GM18870 (cell line): ENCODE results near the gene LRRC1.

Experiments used
- ATAC-seq: cut with Tn5 transposase; IDR thresholded peaks from one replicate; pipeline ENCODE4 v1.9.1; 2021; ENCODE audit warnings: moderate library complexity; ENCODE audit not compliant: unreplicated experiment

Gene LRRC1

DNA sequence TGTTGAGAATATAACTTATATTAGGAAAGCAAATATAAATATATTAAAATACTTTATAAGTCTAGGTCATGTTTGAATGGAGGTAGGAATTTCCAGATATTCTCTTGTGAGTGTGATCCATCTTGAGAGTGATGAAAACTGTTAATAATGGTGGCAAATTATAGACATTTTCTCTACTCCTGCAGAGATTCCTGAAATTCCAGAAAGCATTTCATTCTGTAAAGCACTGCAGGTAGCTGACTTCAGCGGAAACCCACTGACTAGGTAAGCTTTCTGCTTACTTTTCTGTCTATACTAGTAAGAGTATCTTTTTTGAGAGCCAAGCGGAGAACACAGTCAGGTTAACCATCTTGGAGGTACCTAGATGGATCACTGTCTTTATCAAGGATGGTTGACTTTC is 84.0 kb downstream of the LRRC1 start:
- no peak for ATAC-seq

DNA sequence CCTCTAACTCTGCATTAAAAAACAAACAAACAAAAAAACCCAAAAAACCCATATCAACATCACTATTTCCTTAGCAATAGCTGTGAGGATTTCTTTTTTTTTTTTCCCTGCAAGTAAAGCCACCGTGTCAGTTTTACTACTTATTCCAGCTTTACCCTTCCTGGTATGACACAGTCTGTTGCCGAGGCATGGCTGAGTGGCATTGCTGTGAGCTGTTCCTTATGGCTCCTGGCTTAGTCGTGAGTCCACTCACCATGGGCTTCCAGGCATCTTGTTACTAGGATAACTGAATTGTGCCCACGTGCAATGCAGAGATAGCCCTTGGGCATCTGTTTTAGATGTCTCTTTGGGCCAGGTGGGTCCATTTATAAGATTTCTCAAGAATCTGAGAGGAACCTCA is 84.8 kb downstream of the LRRC1 start:
- no peak for ATAC-seq

DNA sequence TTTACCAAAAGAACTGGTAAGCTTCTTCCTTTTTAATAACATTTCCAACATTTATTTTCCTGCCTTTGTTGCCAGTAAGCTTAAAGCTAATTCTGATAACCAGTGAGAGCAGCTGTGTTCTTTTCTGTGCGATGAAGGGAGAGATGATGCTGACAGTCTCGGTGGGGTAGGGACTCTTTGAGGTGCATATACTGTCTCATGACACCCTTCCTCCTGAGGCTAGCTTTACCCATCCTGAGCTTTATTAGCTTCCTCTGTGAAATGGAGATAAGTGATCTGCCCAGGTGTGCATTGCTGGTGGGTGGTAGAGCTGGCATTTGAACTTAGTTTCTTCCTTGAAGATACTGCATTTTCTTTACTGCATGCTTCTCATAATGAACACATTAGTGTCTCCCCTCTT is 92.5 kb downstream of the LRRC1 start:
- ATAC-seq: no peak

DNA sequence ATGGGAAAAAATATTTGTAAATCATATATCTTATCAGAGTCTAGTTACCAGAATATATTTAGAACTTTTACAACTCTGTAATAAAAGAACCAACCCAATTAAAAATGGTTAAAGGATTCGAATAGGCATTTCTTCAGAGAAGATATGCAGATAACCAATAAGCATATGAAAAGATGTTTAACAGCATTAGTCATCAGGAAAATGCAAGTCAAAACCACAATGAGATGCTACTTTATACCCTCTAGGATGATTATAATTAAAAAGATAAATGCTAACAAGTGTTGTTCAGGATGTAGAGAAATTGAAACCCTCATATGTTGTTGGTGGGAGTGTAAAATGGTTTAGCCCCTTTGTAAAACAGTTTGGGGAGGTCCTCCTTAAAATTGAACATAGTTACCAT is 94.1 kb downstream of the LRRC1 start:
- ATAC-seq: no peak

DNA sequence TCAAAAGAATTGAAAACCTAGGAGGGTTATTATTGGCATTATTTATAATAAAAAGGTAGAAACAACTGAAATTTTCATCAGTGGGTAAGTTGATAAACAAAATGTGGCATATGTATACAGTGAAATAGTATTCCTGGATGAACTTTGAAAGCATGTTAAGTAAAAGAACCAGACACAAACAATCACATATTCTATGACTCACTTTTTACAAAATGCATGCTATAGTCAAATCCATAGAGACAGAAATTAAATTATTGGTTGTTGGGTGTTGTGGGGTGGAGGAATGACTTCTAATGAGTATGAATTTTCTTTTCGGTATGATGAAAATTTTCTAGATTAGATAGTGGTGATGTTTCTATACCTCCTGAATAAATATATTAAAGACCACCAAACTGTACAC is 94.6 kb downstream of the LRRC1 start:
- ATAC-seq: no peak

DNA sequence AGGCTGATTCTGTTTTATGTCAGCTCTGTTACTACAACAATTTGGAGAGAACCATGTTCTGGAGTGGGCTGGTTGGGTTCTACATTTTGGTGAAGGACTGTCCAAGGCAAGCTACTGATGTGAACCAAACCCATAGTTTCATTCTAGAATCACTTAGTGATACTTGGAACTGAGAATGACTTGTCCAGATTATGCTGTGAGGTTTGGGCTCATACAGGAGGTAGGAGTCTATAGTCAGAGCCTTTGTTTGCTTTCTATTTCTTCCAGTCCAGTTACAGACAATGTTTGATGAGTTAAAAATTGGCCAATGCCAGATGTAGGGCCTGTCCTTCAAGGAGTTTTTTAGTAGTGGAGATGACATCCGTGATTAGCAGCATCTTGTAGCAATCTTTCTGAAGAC is 97.9 kb downstream of the LRRC1 start:
- peak; percentile 74 for ATAC-seq

DNA sequence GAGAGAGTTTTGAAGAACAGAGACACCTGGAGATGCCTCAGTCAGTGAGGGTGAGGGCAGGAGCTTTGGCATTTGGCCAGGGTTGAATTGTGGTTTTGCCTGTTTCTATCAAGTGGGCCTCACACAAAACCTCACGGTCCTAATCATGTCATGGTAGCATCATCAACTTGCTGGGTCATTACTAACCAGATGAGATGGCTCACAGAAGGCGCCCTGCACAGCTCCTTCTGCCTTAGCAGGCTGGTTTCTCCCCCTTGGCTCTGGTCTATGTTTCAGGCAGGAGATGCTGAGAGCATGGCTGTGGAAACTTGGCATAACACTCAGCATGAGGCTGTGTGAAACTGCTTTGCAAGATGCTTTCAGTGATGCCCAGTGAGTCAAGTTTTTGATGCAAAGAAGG is 99.3 kb downstream of the LRRC1 start:
- peak; percentile 74 for ATAC-seq

DNA sequence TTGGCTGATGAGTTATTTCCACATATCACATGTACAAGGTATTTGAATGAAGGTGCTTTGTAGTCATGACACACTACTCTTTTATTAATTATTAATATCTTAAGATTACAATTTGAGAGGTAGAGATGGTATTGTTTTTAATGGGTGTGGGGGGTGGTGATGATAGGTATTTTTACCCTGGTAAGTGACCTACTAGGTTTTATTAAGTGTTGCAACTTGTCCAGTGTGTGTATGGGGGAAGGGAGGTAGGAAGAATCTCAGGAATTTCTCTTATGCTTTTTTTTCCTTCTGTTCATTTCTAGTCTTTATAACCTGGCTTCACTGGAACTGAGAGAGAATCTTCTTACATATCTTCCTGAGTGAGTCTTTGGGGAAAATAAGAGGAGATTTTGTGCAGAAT is 101.4 kb downstream of the LRRC1 start:
- no peak for ATAC-seq

DNA sequence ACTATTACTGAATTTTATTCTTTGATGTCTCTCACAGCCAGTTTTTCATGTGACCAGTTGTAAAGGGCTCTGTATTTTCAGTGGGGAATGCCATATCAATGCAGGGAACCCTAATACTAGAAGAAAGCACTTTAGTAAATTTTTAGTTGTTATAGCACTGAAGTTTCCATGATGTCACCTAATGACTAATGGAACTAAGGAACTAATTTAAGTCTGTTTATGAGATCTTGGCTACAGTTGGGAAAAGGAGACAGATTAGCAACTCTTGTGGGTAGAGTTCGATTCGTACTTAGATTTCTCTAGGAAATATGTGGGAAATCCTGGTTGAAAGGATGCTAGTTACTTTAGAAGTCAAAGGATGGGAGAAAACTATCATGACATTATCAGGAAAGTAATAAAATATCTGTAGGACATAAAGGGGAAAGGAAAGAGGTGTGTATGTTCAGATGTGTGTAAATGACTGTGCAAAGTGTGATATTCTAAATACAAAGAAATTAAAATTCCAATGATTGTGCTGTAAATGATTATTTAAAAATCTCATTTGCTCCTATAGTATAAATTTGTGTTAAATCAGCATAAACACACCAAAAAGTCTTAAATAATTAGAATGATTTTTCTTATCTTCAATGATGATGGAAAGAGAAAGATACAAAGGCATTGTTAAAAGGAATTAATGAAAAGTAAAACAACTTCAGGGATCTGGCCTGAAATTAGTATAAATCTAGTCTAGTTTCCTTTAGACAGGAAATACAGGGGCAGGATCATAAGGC is 103.4 kb downstream of the LRRC1 start:
- ATAC-seq: no peak

DNA sequence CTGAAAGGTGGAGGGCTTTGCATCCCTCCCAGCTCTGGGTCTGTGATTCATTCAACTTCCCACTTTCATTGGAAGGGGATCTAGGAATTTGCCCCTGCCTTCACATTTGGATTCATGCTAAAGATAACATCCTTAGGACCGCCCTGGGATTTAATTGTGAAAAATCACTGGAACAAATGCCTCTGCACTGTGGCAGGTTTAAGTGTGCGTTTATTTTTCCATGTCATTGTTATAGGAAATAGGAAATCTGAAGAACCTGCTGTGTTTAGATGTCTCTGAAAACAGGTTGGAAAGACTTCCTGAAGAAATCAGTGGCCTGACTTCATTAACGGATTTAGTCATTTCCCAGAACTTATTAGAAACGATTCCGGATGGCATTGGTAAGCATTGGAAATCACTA is 104.7 kb downstream of the LRRC1 start:
- ATAC-seq: no peak

DNA sequence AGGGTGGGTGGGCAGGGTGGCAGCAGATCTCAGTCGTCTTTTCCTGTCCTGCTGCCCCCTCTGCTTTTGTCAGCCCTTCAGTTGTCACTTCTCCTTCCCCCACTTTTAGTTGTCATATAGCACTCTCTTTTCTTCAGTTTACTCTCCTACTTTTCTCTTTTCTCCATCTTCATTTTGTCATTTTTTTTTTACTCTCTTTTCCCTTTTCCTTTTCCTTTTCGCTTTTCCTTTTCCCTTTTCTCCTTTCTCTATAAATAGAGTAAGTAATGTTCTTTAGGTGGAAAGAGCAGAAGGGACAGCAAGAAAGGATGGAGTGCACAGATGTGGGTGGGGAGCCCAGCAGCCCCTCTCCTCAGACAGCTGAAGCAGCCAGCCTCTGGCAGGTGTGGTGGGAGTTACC is 108.6 kb downstream of the LRRC1 start:
- ATAC-seq: no peak

DNA sequence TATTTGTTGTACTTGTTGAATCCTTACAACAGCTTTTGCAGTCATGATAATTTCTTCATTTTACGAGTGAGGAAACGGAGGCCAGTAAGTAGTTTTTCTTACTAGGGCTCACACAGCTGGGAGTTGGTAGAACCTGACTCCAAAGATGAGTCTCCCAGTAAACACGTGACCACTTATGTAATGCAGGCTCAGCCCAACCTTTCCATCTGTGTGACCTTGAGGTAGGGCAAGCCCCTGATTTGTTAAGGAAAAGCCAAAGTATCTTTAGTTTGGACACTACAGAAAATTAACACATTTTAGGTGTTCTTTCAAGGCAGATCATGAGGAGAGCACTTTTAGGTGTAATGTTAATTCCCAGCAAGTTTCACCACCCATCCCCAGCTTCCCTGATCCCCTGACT is 111.3 kb downstream of the LRRC1 start:
- no peak for ATAC-seq

DNA sequence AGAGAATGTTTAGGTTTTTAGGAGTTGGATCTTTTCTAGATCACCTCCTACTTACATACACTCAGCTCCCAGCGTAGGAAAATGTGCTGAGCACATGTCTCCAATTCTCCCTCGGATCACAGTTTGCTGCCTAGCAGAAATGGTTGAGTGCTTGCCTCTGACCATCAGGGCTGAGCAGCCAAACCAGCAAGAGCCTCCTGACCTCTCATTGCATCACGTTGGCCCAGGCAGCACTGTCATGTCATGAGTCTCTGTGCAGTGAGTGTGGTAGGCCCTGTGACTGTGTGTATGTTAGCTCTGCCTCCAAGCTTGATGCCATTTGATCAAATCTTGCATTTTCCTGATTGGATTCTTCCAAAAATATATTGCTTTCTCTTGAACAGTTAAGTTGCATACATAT is 112.0 kb downstream of the LRRC1 start:
- no peak for ATAC-seq

DNA sequence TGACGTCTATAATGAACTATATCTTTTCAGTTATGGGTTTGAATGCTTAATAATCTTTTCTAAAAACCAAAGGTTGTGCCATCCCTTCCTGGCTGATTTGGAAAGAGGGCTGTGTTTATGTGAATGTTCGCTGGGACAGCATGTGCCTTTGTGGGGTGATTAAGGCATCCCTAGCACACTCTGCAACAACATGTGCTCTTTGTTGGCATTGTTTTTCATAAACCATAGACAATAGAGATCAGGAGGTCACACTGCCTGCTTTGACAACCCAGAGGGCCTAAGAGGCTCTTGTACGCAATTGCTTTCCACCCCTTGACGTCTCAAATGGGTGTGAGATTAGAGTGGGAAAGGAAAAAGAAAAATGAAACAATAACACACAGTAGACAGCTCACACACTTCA is 116.0 kb downstream of the LRRC1 start:
- no peak for ATAC-seq

DNA sequence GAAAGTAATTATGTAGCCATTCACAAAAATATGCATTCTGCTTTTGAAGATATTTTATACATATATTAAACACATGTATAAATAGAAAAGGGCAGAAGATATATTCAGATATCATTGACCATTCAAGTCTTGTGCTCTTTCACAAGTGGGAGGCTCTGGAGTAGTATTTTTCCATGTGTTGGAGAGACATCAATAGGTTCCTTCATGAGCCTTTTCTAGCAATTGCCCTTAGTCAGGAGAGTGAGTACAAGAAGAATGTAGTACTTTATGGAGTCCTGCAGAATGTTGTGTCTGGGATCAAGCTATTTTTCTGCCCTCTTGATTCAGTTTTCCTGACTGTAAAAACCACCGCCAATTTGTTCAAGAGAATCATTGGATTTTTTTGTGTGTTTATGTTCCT is 117.9 kb downstream of the LRRC1 start:
- no peak for ATAC-seq

DNA sequence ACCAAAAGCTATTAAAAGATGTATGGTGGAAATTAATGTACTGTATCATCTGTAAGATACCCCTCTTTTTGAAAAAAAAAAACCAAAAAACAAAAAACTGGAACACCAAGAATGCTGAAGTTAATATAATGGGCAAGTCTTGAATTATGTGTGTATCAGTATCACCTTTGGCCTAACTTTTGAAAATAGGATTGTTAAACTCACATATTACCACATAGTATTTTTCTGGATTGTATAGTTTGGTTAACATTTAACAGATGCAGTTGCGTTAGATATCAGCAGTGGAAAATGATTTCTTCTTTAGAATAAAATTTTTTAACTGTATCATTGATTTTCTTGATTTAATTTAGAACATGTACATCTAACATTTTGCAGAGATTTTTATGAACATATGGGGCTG is 118.5 kb downstream of the LRRC1 start:
- ATAC-seq: no peak

DNA sequence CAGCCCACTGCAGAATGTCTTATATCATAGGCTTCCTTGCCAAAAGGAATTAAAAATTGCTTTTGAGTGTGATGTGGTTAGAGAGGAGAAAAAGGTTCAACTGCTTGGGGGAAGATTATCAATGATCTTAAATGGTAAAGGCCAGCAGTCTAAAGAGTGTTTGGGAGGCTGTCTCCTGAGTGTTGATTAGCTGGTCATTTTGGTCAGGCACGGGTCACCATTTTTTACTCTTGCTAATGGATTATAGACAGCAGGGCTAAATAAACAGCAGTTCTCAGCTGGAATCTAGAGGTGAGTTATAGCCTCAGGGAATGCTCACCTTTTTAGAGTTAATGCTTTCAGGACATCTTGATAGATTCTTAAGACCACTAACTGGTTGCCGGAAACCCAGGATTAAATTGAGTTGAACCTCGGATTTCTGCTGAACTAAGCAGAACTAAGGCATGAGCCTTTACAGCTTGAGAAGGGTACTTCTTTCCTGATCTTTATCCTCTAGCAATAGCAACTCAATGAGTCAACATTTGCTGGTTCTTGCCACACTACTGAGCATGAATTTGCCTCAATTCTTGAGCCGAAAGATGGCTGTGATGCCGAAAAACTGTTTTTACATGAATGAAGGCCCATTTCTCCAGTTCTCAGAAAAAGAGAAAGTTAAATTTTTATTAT is 120.4 kb downstream of the LRRC1 start:
- no peak for ATAC-seq

DNA sequence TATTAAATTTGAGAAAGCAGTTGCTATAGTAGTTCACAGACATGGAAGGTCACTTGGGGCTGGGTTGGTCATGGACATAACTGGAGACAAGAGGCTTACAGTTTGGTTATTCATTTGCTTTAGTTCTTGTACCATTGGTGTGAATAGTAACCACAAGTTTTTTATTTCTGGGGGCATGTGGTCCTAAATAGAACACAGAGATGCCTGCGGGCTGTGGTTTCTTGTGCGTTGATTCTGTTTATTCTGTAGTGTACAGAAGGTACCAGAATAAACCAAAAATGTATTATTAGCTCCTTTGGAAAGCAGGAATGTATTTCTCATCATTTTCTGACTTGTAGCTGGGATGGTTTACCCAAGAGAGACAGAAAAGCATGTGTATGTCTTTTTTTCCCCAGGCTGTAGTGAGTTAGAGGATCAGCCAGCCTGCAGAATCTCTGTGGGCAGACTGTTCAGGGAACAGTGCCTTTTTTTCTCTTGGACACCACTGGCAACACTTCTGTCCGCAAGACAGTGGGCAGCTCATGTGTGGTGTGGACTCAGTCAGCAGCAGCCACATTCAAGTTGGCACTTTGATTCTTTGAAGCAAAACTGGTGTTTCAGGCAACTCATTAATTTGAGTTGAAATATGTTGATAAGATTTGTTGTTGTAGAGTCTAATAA is 122.1 kb downstream of the LRRC1 start:
- peak; percentile 74 for ATAC-seq

DNA sequence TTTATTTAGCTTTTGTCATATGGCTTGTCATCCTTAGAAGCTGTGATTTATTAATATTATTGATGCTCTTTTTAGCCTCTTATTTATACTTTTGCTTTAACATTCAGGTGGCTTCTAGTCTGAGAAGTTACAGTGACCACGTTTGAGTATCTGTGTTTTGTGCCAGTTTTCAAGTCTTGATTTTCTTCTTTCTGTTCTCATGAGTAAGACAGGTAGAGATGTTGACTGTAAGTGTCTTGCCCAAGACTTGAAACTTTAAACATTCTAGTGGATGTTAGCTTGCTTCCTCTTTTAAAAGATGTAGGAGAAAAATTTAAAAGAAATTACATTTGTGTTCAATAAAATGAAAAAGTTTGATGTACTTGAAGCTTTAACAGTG is 122.6 kb downstream of the LRRC1 start:
- ATAC-seq: peak; percentile 50

DNA sequence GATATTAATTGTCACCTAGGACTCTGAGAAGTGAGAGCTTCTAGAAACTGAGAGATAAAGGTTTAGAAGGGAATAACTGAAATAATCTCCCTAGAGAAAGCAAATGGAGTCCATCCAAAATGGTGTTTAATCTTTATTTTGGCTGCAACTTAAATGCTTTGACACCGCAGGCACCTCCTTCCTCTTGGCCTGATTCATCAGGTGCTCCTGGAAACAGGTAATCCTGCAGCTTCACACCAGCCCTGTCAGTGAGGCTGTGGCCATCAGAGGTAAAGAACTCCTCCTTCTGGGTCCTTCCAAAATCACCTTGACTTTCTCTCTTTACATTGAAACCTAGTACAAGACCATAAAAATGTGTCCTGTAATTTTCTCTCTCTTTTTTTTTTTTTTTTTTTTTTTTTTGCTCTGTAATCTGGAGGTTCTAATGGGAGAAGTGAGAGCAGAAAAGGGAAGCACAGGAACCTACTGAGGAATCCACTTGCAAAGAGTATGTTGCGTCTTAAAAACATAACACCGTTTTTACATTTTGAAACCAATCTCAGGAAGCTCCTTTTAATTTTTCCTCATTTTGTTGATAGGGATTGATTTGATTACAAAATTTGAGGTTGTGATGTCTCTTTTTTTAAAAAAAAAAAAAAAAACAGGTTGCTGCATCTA is 124.2 kb downstream of the LRRC1 start:
- no peak for ATAC-seq

DNA sequence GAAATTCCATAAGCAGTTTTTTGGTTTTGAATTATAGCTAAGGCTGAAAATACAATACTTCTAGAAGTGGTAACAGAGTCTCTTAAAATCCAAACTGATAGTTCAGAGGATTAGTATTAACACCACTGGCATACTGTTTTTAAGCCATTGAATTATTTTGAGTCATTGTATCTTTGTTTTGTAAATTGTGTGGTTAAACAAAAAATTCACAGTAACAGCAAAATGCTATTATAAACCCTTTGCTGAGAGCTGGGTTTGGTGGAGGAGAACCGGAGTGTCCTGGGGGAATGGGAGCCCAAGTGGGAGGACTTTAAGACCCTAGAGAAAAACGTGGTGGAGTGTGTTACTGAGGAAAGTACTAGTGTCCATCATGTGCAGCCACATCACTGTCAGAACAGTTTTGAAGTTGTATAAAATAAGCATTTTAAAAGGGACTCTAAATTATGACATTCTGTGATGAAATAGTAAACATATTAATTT is 125.1 kb downstream of the LRRC1 start:
- no peak for ATAC-seq

DNA sequence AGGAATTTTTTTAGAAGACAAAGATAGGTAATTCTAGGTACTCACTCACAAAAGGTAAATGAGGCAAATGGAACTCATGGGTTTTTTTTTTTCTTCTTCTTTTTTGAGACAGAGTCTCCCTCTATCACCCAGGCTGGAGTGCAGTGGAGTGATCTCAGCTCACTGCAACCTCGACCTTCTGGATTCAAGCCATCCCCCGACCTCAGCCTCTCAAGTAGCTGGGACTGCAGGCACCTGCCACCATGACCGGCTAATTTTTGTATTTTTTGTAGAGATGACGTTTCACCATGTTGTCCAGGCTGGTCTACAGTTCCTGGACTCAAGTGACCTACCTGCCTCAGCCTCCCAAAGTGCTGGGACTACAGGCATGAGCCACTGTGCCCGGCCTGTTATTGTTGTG is 126.1 kb downstream of the LRRC1 start:
- no peak for ATAC-seq
